ELF-1 (cell line): ENCODE measurements around the gene LRGUK.
"Not testable (repeated sequence)": the region's sequence is repeated elsewhere in the genome, so short reads cannot be mapped to it uniquely, and the experiment has no call there.

Experiments used
- DNase-seq: peaks from one replicate; pipeline ENCODE4 v3.0.0-alpha.2; 2016; ENCODE audit warnings: low read depth, low spot score

Gene LRGUK

GRCh38 chr7:134126966-134127848, at the start of gene LRGUK:
TSS of gene LRGUK (plus strand) at chr7:134127340. CDS start at chr7:134127368, 28 bp downstream.
- DNase-seq: peak; percentile 90

GRCh38 chr7:134077560-134077959, 49.6 kb upstream of the LRGUK start:
- DNase-seq: not testable (repeated sequence)

- no peak for DNase-seq
Observed at GRCh38 chr7:134078991-134079390, 48.1 kb upstream of the LRGUK start.

GRCh38 chr7:134081695-134082094, 45.4 kb upstream of the LRGUK start:
- no peak for DNase-seq

- DNase-seq: no peak
Observed at GRCh38 chr7:134083766-134084487, 43.2 kb upstream of the LRGUK start.

GRCh38 chr7:134084488-134085144, 42.5 kb upstream of the LRGUK start:
- DNase-seq: no peak

- no peak for DNase-seq
Observed at GRCh38 chr7:134085311-134085710, 41.8 kb upstream of the LRGUK start.

- DNase-seq: no peak
Observed at GRCh38 chr7:134086998-134087735, 40.0 kb upstream of the LRGUK start.

GRCh38 chr7:134088199-134088598, 38.9 kb upstream of the LRGUK start:
- DNase-seq: no peak

- no peak for DNase-seq
Observed at GRCh38 chr7:134089446-134089845, 37.7 kb upstream of the LRGUK start.

GRCh38 chr7:134098072-134098471, 29.1 kb upstream of the LRGUK start:
- DNase-seq: peak; percentile 49

- no peak for DNase-seq
Observed at GRCh38 chr7:134101716-134102115, 25.4 kb upstream of the LRGUK start.

- no peak for DNase-seq
Observed at GRCh38 chr7:134104166-134104565, 23.0 kb upstream of the LRGUK start.

GRCh38 chr7:134105841-134106240, 21.3 kb upstream of the LRGUK start:
- no peak for DNase-seq

GRCh38 chr7:134108802-134109201, 18.3 kb upstream of the LRGUK start:
- no peak for DNase-seq

GRCh38 chr7:134113655-134114054, 13.5 kb upstream of the LRGUK start:
- DNase-seq: peak; percentile 17

GRCh38 chr7:134114992-134115391, 12.1 kb upstream of the LRGUK start:
- no peak for DNase-seq

- no peak for DNase-seq
Observed at GRCh38 chr7:134120405-134120804, 6.7 kb upstream of the LRGUK start.

GRCh38 chr7:134121632-134122139, 5.5 kb upstream of the LRGUK start:
- no peak for DNase-seq

GRCh38 chr7:134122980-134123379, 4.2 kb upstream of the LRGUK start:
- no peak for DNase-seq

GRCh38 chr7:134126146-134126545, 994 bp upstream of the LRGUK start:
- DNase-seq: no peak
